PC-9 (cell line): ENCODE results near the gene CDH22. TPM values are rescaled to one million over a fixed set of nuclear protein-coding genes. Genes with fewer than 3 reads are reported as not detected.

ENCODE experiments used
- BruUV-seq: library from RNA; stranded (reverse); fragments of 400-500 nt; replicated peaks from 2 replicates; lab custom pipeline; 2021; lab: Mats Ljungman, UMichigan
- CTCF ChIA-PET: fragments of 300-600 bp; sonication (Branson Sonifier 250); formaldehyde crosslinking; loops from one replicate; lab custom pipeline; 2022; ENCODE audit warnings: antibody characterized with exemption; lab: Charles Lee
- POLR2A ChIA-PET: fragments of 300-600 bp; sonication (Branson Sonifier 250); formaldehyde crosslinking; loops from one replicate; lab custom pipeline; 2022; ENCODE audit warnings: antibody characterized with exemption; ENCODE audit not compliant: unreplicated experiment; lab: Charles Lee
- DNase-seq, 2 experiments: peaks; one replicate each; pipeline versions ENCODE4 v3.0.0 to v3.0.0-alpha.2; 2015 to 2022; ENCODE audit warnings: mixed read lengths in 1 of 2
- H2AFZ ChIP-seq: fragments of 200-600 bp; sonication (generic); 2 replicates; pipeline ENCODE4 v1.8.1; 2017; ENCODE audit warnings: antibody characterized with exemption
- H3F3A ChIP-seq: fragments of 200-600 bp; sonication (generic); 2 replicates; pipeline ENCODE4 v1.8.1; 2017; ENCODE audit warnings: antibody characterized with exemption, mild to moderate bottlenecking, low read depth; ENCODE audit not compliant: insufficient read depth
- H3K27ac ChIP-seq: fragments of 200-600 bp; sonication (generic); 2 replicates; pipeline ENCODE4 v1.6.1; 2016; ENCODE audit warnings: mixed run types
- H3K27me3 ChIP-seq: fragments of 200-600 bp; sonication (generic); 2 replicates; pipeline ENCODE4 v1.6.1; 2016; ENCODE audit warnings: low read depth, mixed run types; ENCODE audit not compliant: insufficient read depth
- H3K36me3 ChIP-seq: fragments of 200-600 bp; sonication (generic); 2 replicates; pipeline ENCODE4 v1.6.1; 2016; ENCODE audit warnings: low read depth, mixed run types
- H3K4me1 ChIP-seq: fragments of 200-600 bp; sonication (generic); replicated peaks from 2 replicates; pipeline ENCODE4 v1.6.1; 2016; ENCODE audit warnings: mixed run types; ENCODE audit not compliant: insufficient read depth
- H3K4me2 ChIP-seq: fragments of 200-600 bp; sonication (generic); 2 replicates; pipeline ENCODE4 v1.6.1; 2017; ENCODE audit warnings: mixed run types
- H3K4me3 ChIP-seq: fragments of 200-600 bp; sonication (generic); 2 replicates; pipeline ENCODE4 v1.6.1; 2016; ENCODE audit warnings: mixed run types
- H3K79me2 ChIP-seq: fragments of 200-600 bp; sonication (generic); 2 replicates; pipeline ENCODE4 v1.6.1; 2017; ENCODE audit warnings: low read depth, mixed run types
- H3K9me2 ChIP-seq: fragments of 200-600 bp; sonication (generic); 2 replicates; pipeline ENCODE4 v1.8.1; 2017; ENCODE audit warnings: mild to moderate bottlenecking; ENCODE audit not compliant: insufficient read depth
- H3K9me3 ChIP-seq: fragments of 200-600 bp; sonication (generic); 2 replicates; pipeline ENCODE4 v1.8.1; 2016; ENCODE audit warnings: low read depth; ENCODE audit not compliant: insufficient read depth
- H4K20me1 ChIP-seq: fragments of 200-600 bp; sonication (generic); 2 replicates; pipeline ENCODE4 v1.8.1; 2017; ENCODE audit not compliant: insufficient read depth
- EZH2 ChIP-seq: fragments of 200-600 bp; sonication (generic); IDR thresholded peaks from 2 replicates; pipeline ENCODE4 v1.8.0; 2017; ENCODE audit warnings: antibody characterized with exemption, low read depth
- intact Hi-C: fragments of 100-400 bp; cut with micrococcal nuclease; formaldehyde crosslinking; loops from one replicate; pipeline ENCODE4 v1.10.0; 2022; ENCODE audit not compliant: unreplicated experiment
- total RNA-seq: library from RNA; stranded (reverse); gene quantifications from 2 replicates; pipeline ENCODE4 v1.2.3, GENCODE V29; 2021
- TF ChIP-seq, protein P1 (sequence below): fragments of 200-600 bp; sonication (generic); conservative IDR thresholded peaks from 2 replicates; pipeline ENCODE4 v1.6.1; 2017; ENCODE audit warnings: mixed run types, antibody characterized with exemption, mild to moderate bottlenecking, moderate library complexity

Gene CDH22
- total RNA-seq, 1 experiment from 2014 or later = not detected

DNA sequence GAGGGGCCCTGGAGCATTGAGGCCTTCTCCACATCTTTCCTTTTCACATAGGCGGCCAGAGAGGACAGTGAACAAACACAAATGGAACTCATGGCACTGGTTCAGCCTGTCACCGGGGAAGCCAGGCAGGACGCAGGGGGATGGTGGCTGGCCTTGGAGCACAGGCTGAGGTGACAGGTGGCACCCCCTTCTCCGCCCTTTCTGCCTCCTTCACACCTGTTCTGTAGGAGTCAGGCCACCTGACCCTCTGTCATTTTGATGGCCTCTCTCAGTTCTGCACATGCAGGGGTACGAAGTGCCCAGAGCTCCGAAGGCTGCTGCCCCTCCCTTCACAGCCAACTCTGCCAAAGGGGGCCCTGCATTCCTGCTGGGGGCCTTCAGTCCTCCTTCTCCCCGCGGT lies 129.4 kb downstream of the CDH22 start:
- no peaks in the 10 kb centered on the region for H3K9me3 ChIP-seq
- intact Hi-C loops = no loop called here
- H3F3A ChIP-seq = no peaks in the 10 kb centered on the region
- no peak overlapping the region for H3K4me2 ChIP-seq
- DNase-seq = no peak
- H2AFZ ChIP-seq = no peak overlapping the region
- H3K4me1 ChIP-seq = no peaks in the 10 kb centered on the region
- H4K20me1 ChIP-seq = peaks cover 4% of the 10 kb centered on the region; the same call in 1 of the 2 replicates
- no peaks in the 10 kb centered on the region for H3K36me3 ChIP-seq
- no peak overlapping the region for H3K4me3 ChIP-seq
- TF ChIP-seq, protein P1, sequence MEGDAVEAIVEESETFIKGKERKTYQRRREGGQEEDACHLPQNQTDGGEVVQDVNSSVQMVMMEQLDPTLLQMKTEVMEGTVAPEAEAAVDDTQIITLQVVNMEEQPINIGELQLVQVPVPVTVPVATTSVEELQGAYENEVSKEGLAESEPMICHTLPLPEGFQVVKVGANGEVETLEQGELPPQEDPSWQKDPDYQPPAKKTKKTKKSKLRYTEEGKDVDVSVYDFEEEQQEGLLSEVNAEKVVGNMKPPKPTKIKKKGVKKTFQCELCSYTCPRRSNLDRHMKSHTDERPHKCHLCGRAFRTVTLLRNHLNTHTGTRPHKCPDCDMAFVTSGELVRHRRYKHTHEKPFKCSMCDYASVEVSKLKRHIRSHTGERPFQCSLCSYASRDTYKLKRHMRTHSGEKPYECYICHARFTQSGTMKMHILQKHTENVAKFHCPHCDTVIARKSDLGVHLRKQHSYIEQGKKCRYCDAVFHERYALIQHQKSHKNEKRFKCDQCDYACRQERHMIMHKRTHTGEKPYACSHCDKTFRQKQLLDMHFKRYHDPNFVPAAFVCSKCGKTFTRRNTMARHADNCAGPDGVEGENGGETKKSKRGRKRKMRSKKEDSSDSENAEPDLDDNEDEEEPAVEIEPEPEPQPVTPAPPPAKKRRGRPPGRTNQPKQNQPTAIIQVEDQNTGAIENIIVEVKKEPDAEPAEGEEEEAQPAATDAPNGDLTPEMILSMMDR = no peak
- TF ChIP-seq EZH2 = no peak
- H3K79me2 ChIP-seq = no peaks in the 10 kb centered on the region
- BruUV-seq = no TSS peak
- POLR2A ChIA-PET = no interaction called here
- H3K27ac ChIP-seq = no peak overlapping the region
- CTCF ChIA-PET = no interaction called here
- no peaks in the 10 kb centered on the region for H3K9me2 ChIP-seq
- peaks cover 92% of the 10 kb centered on the region for H3K27me3 ChIP-seq

DNA sequence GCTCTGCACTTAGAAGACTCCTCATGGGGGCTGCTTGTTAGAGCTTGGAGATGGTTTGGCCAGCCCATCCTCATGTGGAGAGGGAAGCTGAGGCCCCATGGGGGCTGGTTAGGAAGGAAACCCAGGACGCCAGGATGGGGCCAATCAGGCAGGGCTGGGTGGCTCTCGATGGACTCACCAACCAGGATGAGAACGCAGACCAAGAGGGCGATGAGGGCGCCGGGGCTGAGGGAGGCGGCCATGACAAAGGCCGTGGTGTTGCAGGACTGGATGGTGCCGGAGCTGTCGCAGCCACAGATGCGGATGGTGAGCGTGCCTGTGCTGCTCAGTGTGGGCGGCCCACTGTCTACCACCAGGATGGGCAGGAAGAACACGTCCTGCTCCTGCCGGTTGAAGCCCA lies 130.5 kb downstream of the CDH22 start:
- Histone ChIP-seq H3K27ac (no peak overlapping the region), H3K4me2 (no peak overlapping the region), H3K4me3 (no peak overlapping the region), H3K79me2 (no peaks in the 10 kb centered on the region), H3K27me3 (peaks cover 94% of the 10 kb centered on the region), H3K9me3 (no peaks in the 10 kb centered on the region), H3F3A (no peaks in the 10 kb centered on the region), H3K36me3 (no peaks in the 10 kb centered on the region), H3K4me1 (no peaks in the 10 kb centered on the region), H2AFZ (no peak overlapping the region), H3K9me2 (no peaks in the 10 kb centered on the region), H4K20me1 (peaks cover 4% of the 10 kb centered on the region; the same call in 1 of the 2 replicates)
- ChIA-PET POLR2A (no interaction called here), CTCF (interaction anchor here (0.6 kb wide), 1 partner anchor 66 kb away, joined by 3 read pairs; no protein-coding TSS in a partner anchor)
- DNase-seq = no peak
- no TSS peak for BruUV-seq
- intact Hi-C loops = no loop called here
- TF ChIP-seq, protein P1 = no peak
- no peak for TF ChIP-seq EZH2

DNA sequence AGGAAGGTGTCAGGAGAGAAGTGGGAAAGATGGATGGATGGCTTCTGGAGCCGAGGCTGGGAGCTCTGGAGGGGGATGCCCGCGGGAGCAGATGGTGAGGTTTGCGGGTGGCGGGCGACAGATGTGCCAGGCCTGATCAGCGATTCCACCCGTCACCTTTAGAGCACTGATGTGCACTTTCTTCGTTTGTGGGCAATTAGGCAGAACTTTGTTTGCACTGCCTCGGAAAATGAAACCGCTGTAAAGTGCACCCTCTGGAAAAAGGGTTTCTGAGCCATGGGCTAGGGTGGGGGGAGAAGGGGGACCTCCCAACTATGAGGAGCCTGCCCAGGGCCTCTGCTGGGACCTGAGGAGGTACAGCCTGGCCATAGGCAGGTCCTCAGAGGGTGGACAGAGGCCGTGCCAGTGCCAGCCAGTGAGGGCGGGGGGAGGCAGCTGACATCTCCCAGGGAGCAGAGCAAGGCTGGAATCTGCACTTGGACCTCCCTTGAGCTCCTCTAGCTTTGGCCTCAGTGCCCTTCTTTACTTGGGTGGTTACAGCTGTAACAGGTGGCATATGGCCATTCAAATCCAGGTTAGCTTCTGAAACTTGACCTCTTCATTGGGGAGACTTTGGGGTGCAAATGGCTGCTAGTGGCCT lies 131.4 kb downstream of the CDH22 start:
- H3F3A ChIP-seq = no peaks in the 10 kb centered on the region
- H3K4me1 ChIP-seq = no peaks in the 10 kb centered on the region
- no peaks in the 10 kb centered on the region for H3K36me3 ChIP-seq
- H3K27me3 ChIP-seq = peaks cover 94% of the 10 kb centered on the region
- ChIA-PET POLR2A (no interaction called here), CTCF (no interaction called here)
- H3K79me2 ChIP-seq = no peaks in the 10 kb centered on the region
- no peaks in the 10 kb centered on the region for H3K9me2 ChIP-seq
- H2AFZ ChIP-seq = no peak overlapping the region
- intact Hi-C loops = no loop called here
- no peak overlapping the region for H3K4me2 ChIP-seq
- no peaks in the 10 kb centered on the region for H4K20me1 ChIP-seq
- no peaks in the 10 kb centered on the region for H3K9me3 ChIP-seq
- no TSS peak for BruUV-seq
- DNase-seq = no peak
- H3K27ac ChIP-seq = no peak overlapping the region
- TF ChIP-seq, protein P1 = no peak
- TF ChIP-seq EZH2 = no peak
- H3K4me3 ChIP-seq = no peak overlapping the region
